Activated T-cell treated with anti-CD3 and anti-CD28 coated beads for 1 hour (primary cell): ENCODE data around the gene ZNF687.

Source experiments
- DNase-seq: peaks from one replicate; pipeline ENCODE4 v3.0.0-alpha.2; 2020; ENCODE audit warnings: low read depth

Gene ZNF687

GRCh38 chr1:151314137-151314875, 32.2 kb downstream of the ZNF687 start:
- no peak for DNase-seq

- DNase-seq = no peak
Observed at GRCh38 chr1:151315565-151316235, 33.6 kb downstream of the ZNF687 start.

GRCh38 chr1:151318975-151319374, 36.9 kb downstream of the ZNF687 start:
- DNase-seq = no peak

- no peak for DNase-seq
Observed at GRCh38 chr1:151324390-151324930, 42.4 kb downstream of the ZNF687 start.

GRCh38 chr1:151325231-151325630, 43.1 kb downstream of the ZNF687 start:
- no peak for DNase-seq

GRCh38 chr1:151325646-151326429, 43.7 kb downstream of the ZNF687 start:
- no peak for DNase-seq

- peak; percentile 30 for DNase-seq
Observed at GRCh38 chr1:151326619-151327222, 44.6 kb downstream of the ZNF687 start.

- peak; percentile 77 for DNase-seq
Observed at GRCh38 chr1:151327223-151327902, 45.3 kb downstream of the ZNF687 start, which contains the start of gene PI4KB. Gene PI4KB (minus strand): TSS chr1:151327416. CDS start chr1:151316481, 10,935 bp downstream.

GRCh38 chr1:151327903-151328674, 46.0 kb downstream of the ZNF687 start:
- no peak for DNase-seq

GRCh38 chr1:151334822-151335221, 52.7 kb downstream of the ZNF687 start:
- no peak for DNase-seq

GRCh38 chr1:151336556-151336955, 54.5 kb downstream of the ZNF687 start:
- no peak for DNase-seq

- DNase-seq = peak; percentile 26
Observed at GRCh38 chr1:151340870-151341754, 59.0 kb downstream of the ZNF687 start.
